OCI-LY1 (cell line): Measurements from ENCODE around the gene HHEX.

Experiments used
- EZH2 ChIP-seq: fragments of 200-600 bp; sonication (generic), shearing (Covaris generic); IDR thresholded peaks from 2 replicates; pipeline ENCODE4 v1.8.0; 2017; ENCODE audit warnings: borderline replicate concordance, mixed run types, mild to moderate bottlenecking, antibody characterized with exemption, low read length, moderate library complexity, mixed read lengths
- TF ChIP-seq, protein P1 (sequence below): fragments of 200-600 bp; sonication (generic), shearing (Covaris generic); IDR thresholded peaks from 2 replicates; pipeline ENCODE4 v1.5.1; 2017; ENCODE audit warnings: mild to moderate bottlenecking, antibody characterized with exemption, low read length, moderate library complexity, mixed read lengths

DNA sequence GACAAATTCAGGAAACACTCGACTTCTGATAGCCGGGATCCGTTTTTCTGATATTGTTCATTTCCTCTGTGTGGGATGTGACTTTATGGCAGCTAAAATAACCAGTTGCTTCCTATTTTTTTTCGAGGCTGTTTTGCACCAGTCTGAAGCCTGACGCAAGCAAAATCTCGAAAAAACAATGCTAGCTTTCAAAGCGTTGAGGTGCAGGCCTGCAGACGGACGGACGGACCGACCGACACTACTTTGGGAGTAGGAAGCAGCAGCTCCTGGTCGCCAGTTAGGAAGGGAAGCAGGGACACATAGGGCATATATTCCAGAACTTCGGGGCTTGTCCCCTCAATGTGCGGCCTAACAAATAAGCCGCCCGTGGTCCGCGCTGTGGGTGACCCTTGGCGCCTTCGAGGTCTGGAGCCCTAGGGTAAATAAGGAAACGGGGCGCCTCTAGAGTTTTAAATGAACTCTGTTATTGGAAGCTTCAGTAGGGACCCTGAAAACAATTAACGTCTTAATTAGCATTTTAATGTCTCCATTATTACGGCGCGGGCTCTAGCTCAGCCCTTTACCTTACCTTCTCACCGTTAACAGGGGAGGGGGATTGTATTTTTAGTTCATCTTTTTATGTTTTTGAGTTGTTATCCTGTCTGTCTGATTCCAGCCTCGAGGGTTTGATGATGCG is 1.3 kb downstream of the HHEX start:
- TF ChIP-seq, protein P1, sequence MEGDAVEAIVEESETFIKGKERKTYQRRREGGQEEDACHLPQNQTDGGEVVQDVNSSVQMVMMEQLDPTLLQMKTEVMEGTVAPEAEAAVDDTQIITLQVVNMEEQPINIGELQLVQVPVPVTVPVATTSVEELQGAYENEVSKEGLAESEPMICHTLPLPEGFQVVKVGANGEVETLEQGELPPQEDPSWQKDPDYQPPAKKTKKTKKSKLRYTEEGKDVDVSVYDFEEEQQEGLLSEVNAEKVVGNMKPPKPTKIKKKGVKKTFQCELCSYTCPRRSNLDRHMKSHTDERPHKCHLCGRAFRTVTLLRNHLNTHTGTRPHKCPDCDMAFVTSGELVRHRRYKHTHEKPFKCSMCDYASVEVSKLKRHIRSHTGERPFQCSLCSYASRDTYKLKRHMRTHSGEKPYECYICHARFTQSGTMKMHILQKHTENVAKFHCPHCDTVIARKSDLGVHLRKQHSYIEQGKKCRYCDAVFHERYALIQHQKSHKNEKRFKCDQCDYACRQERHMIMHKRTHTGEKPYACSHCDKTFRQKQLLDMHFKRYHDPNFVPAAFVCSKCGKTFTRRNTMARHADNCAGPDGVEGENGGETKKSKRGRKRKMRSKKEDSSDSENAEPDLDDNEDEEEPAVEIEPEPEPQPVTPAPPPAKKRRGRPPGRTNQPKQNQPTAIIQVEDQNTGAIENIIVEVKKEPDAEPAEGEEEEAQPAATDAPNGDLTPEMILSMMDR, result no peak
- no peak for TF ChIP-seq EZH2
